ENCODE measurements around the gene DBT. TPM values are rescaled to one million over a fixed set of nuclear protein-coding genes. Genes with fewer than 3 reads are reported as not detected.

DBT gene
- total and polyA plus RNA-seq, 4 donors = 3.4 to 19.1 (median 9.2) TPM

DNA sequence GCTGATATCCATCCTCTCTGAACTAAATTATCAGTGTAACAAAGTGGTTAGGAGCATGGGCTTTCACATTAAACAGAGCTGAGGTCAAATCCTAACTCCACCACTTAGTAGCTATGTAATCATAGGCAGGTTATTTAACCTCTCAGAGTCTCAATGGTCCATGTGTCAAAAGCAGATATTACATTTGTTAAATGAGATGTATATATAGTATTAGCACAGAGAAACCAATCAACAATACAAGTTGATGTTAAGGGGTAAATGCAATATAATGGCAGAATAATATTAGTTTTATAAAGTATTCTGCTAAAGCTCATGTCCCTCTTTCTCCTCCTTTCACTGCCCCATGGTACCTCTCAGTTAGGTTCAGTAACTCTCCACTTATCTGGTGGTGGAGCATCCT is 27.2 kb downstream of the DBT start:
- Histone ChIP-seq H3K36me3 (ENCODE audit: control insufficient read depth in 4 of 4, insufficient read depth in 4 of 4, low read length in 4 of 4) (peaks cover 0 to 14% (median 5%) of the 10 kb centered on the region in 4 donors), H3K27me3 (ENCODE audit: control insufficient read depth in 3 of 3, insufficient read depth in 3 of 3, low read length in 2 of 3) (no peaks in the 10 kb centered on the region), H3K4me1 (ENCODE audit: control insufficient read depth in 5 of 5, insufficient read depth in 5 of 5, low read length in 5 of 5) (peaks cover 0 to 6% (median 0%) of the 10 kb centered on the region in 5 donors), H3K27ac (ENCODE audit: low read depth in 1 of 2, low read length in 1 of 2) (no peak overlapping the region), H3K9me3 (ENCODE audit: control insufficient read depth in 4 of 4, insufficient read depth in 3 of 4, low read length in 3 of 4) (no peaks in the 10 kb centered on the region), H3K9ac (ENCODE audit: insufficient read depth in 1 of 2, low read length in 2 of 2) (no peak overlapping the region), H3K4me3 (no peak overlapping the region)
- ATAC-seq (ENCODE audit: insufficient read depth, low FRiP score) (no peak), DNase-seq (no peak)
- TF ChIP-seq, protein P1, sequence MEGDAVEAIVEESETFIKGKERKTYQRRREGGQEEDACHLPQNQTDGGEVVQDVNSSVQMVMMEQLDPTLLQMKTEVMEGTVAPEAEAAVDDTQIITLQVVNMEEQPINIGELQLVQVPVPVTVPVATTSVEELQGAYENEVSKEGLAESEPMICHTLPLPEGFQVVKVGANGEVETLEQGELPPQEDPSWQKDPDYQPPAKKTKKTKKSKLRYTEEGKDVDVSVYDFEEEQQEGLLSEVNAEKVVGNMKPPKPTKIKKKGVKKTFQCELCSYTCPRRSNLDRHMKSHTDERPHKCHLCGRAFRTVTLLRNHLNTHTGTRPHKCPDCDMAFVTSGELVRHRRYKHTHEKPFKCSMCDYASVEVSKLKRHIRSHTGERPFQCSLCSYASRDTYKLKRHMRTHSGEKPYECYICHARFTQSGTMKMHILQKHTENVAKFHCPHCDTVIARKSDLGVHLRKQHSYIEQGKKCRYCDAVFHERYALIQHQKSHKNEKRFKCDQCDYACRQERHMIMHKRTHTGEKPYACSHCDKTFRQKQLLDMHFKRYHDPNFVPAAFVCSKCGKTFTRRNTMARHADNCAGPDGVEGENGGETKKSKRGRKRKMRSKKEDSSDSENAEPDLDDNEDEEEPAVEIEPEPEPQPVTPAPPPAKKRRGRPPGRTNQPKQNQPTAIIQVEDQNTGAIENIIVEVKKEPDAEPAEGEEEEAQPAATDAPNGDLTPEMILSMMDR (IDR thresholded peaks at IDR 0.05; ENCODE audit: control extremely low read depth, extremely low read depth) = no peak

DNA sequence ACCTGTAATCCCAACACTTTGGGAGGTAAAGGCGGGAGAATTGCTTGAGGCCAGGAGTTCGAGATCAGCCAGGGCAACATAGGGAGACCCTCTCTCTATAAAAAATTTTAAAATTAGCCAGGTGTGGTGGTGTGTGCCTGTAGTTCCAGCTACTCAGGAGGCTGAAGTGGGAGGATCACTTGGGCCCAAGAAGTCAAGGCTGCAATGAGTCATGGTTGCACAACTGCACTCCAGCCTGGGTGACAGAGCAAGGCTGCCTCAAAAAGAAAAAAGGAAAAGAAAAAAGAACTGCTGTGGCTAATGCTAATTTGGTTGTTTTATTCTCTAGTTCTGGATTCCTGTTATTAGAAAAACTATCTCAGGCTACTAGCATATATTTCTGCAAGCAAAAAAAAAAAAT is 29.8 kb downstream of the DBT start:
- no peak for ATAC-seq (ENCODE audit: insufficient read depth, low FRiP score)
- peaks cover 0 to 22% (median 5%) of the 10 kb centered on the region in 4 donors for H3K36me3 ChIP-seq (ENCODE audit: control insufficient read depth in 4 of 4, insufficient read depth in 4 of 4, low read length in 4 of 4)
- H3K4me1 ChIP-seq (ENCODE audit: control insufficient read depth in 5 of 5, insufficient read depth in 5 of 5, low read length in 5 of 5) = peaks cover 0 to 6% (median 0%) of the 10 kb centered on the region in 5 donors
- no peaks in the 10 kb centered on the region for H3K9me3 ChIP-seq (ENCODE audit: control insufficient read depth in 4 of 4, insufficient read depth in 3 of 4, low read length in 3 of 4)
- TF ChIP-seq, protein P1 (IDR thresholded peaks at IDR 0.05; ENCODE audit: control extremely low read depth, extremely low read depth) = no peak
- H3K9ac ChIP-seq (ENCODE audit: insufficient read depth in 1 of 2, low read length in 2 of 2) = no peak overlapping the region
- WGBS, 2 donors = 96 to 97% methylated on average over 2 of the region's 2 CpGs
- no peak for DNase-seq
- no peaks in the 10 kb centered on the region for H3K27me3 ChIP-seq (ENCODE audit: control insufficient read depth in 3 of 3, insufficient read depth in 3 of 3, low read length in 2 of 3)
- H3K4me3 ChIP-seq = no peak overlapping the region
- H3K27ac ChIP-seq (ENCODE audit: low read depth in 1 of 2, low read length in 1 of 2) = no peak overlapping the region

DNA sequence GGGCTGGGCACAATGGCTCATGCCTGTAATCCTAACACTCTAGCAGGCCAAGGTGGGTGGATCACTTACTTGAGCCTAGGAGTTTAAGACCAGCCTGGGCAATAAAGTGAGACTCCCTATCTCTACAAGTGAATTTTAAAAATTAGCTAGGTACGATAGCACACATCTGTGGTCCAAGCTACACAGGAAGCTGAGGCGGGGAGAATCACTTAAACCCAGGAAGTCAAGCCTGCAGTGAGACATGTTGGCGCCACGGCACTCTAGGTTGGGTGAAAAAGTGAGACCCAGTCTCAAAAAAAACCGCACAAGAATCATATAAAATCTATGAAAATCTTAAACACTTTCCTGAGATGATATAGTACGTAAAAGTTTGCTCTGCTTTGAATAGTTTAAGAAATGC is 30.2 kb downstream of the DBT start:
- no peaks in the 10 kb centered on the region for H3K9me3 ChIP-seq (ENCODE audit: control insufficient read depth in 4 of 4, insufficient read depth in 3 of 4, low read length in 3 of 4)

More for the DNA sequence above, 30.2 kb downstream of the DBT start:
- H3K27ac ChIP-seq (ENCODE audit: low read depth in 1 of 2, low read length in 1 of 2) = no peak overlapping the region
- TF ChIP-seq, protein P1 (IDR thresholded peaks at IDR 0.05; ENCODE audit: control extremely low read depth, extremely low read depth) = no peak
- no peak overlapping the region for H3K4me3 ChIP-seq
- DNase-seq (no peak), ATAC-seq (ENCODE audit: insufficient read depth, low FRiP score) (no peak)
- peaks cover 0 to 6% (median 0%) of the 10 kb centered on the region in 5 donors for H3K4me1 ChIP-seq (ENCODE audit: control insufficient read depth in 5 of 5, insufficient read depth in 5 of 5, low read length in 5 of 5)
- H3K27me3 ChIP-seq (ENCODE audit: control insufficient read depth in 3 of 3, insufficient read depth in 3 of 3, low read length in 2 of 3) = no peaks in the 10 kb centered on the region
- H3K9ac ChIP-seq (ENCODE audit: insufficient read depth in 1 of 2, low read length in 2 of 2) = no peak overlapping the region
- peaks cover 3 to 26% (median 7%) of the 10 kb centered on the region in 4 donors for H3K36me3 ChIP-seq (ENCODE audit: control insufficient read depth in 4 of 4, insufficient read depth in 4 of 4, low read length in 4 of 4)
- 76 to 78% methylated on average over 6 of the region's 6 CpGs for WGBS, 2 donors

Data from lung (tissue), 12 donors.